ENCODE measurements around the gene FCSK. TPM values are rescaled to one million over a fixed set of nuclear protein-coding genes. Genes with fewer than 3 reads are reported as not detected.

The FCSK gene
- total and polyA plus RNA-seq, 10 of the 15 experiments (the other 5 are each of a cell fraction or from before 2014, with no cell fraction given), result 0.60 to 17.6 (median 7.4) TPM

GRCh38 chr16:70472786-70473433, 18.5 kb downstream of the FCSK start:
- no peak for ATAC-seq
- no peaks in the 10 kb centered on the region for H3K27me3 ChIP-seq (replicated peaks in 1 of 2; ENCODE audit: control insufficient read depth in 2 of 2, insufficient read depth in 2 of 2, low read length in 1 of 2)
- ChIA-PET CTCF (interaction anchor here (0.8 kb wide), 1 partner anchor 45 kb away, joined by 3 read pairs; no protein-coding TSS in a partner anchor), POLR2A (no interaction called here), RAD21 (ENCODE audit: unreplicated experiment) (interaction anchor here (1.1 kb wide), 1 partner anchor 77 kb away, joined by 3 read pairs; no protein-coding TSS in a partner anchor), SMC1A (ENCODE audit: uncharacterized antibody, unreplicated experiment) (interaction anchor here (0.9 to 1.3 kb wide), 3 partner anchors 11 to 18 kb away, joined by 3 to 5 read pairs (median 3); partner anchors contain the start of gene FCSK)
- H3K4me1 ChIP-seq (ENCODE audit: control insufficient read depth, insufficient read depth, low read length), result peaks cover 27% of the 10 kb centered on the region
- H3K9ac ChIP-seq (ENCODE audit: control insufficient read depth, insufficient read depth, low read length), result no peak overlapping the region
- no TSS peak for BruUV-seq (replicated peaks)
- in situ Hi-C loops (cut with MboI), result no loop called here
- H2AFZ ChIP-seq (ENCODE audit: control insufficient read depth, low read depth, low read length), result no peak overlapping the region
- no peak overlapping the region for H3K4me3 ChIP-seq
- no peak for TF ChIP-seq MTA2 (IDR thresholded peaks at IDR 0.05; ENCODE audit: low read depth)
- no peak for TF ChIP-seq CEBPB (IDR thresholded peaks at IDR 0.05; ENCODE audit: borderline replicate concordance in 1 of 2, low read depth in 2 of 2, low read length in 2 of 2)
- TF ChIP-seq CHD4 (IDR thresholded peaks at IDR 0.05), result no peak
- no peak for TF ChIP-seq MYB (IDR thresholded peaks at IDR 0.05; ENCODE audit: borderline replicate concordance, low read depth, low read length)
- TF ChIP-seq HDGF (IDR thresholded peaks at IDR 0.05), result no peak
- no peak for TF ChIP-seq ASH2L (IDR thresholded peaks at IDR 0.05; ENCODE audit: borderline replicate concordance, low read depth)
- TF ChIP-seq ZNF274 (IDR thresholded peaks at IDR 0.05; ENCODE audit: insufficient read depth, insufficient read length), result no peak
- TF ChIP-seq TCF3 (IDR thresholded peaks at IDR 0.05; ENCODE audit: borderline replicate concordance, insufficient read depth, low read depth, low read length), result no peak
- WGBS (ENCODE audit: insufficient coverage, insufficient replicate concordance, low lambda C conversion rate, missing lambda C conversion rate), result 90% methylated on average over 28 of the region's 28 CpGs
- no peaks in the 10 kb centered on the region; a peak in 3 of 4 replicates for H3K36me3 ChIP-seq (ENCODE audit: control insufficient read depth in 2 of 2, insufficient read depth in 2 of 2, low read length in 1 of 2)
- H3K4me2 ChIP-seq (ENCODE audit: control insufficient read depth, insufficient read depth), result no peak overlapping the region
- no peaks in the 10 kb centered on the region for H3K9me3 ChIP-seq (replicated peaks; ENCODE audit: control insufficient read depth, insufficient read depth, low read length)
- H4K20me1 ChIP-seq (ENCODE audit: control insufficient read depth, insufficient read depth), result no peaks in the 10 kb centered on the region
- no peak for DNase-seq (ENCODE audit: low read depth, low spot score)
- intact Hi-C loops (cut with micrococcal nuclease; ENCODE audit: unreplicated experiment), result no loop called here
- H3K79me2 ChIP-seq (ENCODE audit: control insufficient read depth, insufficient read depth, low read length), result no peaks in the 10 kb centered on the region
- no peak overlapping the region for H3K27ac ChIP-seq (ENCODE audit: control insufficient read depth, insufficient read depth)
- FAIRE-seq, result no peak
